T-helper 1 cell (primary cell): ENCODE results near the gene MZT2A.
"Not testable (repeated sequence)": the region's sequence is repeated elsewhere in the genome, so short reads cannot be mapped to it uniquely, and the experiment has no call there.

Source experiments
- DNase-seq, 5 donors: peaks; one replicate each; pipeline ENCODE4 v3.0.0-alpha.2; 2012 to 2020

Gene MZT2A

DNA sequence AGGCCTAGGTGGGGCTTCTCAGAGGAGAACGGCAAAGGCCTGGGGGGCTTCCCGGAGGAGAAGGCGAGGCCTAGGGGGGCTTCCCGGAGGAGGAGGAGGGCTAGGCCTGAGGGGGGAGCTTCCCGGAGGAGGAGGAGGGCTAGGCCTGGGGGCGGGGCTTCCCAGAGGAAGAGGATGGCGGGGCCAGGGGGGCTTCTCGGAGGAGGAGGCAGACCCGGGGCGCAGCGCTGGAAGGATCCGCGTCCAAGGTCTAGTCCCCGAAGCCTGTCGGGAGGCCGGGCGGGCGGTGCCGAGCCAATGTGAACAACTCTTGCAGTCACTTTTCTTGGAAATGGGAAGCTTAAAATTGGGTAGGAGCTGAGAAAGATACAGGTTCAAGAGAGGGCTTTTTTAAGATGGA, 46.3 kb downstream of the MZT2A start:
- no peak for DNase-seq

DNA sequence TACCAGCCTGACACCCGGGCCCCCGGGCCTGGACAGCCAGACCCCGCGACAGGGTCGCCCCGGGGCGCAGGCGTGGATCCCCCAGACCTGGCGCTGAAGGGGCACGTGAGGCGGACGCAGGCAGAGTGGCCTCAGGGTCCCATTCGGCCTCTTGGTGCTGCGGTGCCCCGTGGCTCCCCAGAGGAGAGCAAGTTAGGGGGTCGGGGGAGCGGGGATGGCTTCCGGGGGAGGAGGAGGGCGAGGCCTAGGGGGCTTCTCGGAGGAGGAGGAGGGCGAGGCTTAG, 46.7 kb downstream of the MZT2A start:
- DNase-seq = not testable (repeated sequence)

DNA sequence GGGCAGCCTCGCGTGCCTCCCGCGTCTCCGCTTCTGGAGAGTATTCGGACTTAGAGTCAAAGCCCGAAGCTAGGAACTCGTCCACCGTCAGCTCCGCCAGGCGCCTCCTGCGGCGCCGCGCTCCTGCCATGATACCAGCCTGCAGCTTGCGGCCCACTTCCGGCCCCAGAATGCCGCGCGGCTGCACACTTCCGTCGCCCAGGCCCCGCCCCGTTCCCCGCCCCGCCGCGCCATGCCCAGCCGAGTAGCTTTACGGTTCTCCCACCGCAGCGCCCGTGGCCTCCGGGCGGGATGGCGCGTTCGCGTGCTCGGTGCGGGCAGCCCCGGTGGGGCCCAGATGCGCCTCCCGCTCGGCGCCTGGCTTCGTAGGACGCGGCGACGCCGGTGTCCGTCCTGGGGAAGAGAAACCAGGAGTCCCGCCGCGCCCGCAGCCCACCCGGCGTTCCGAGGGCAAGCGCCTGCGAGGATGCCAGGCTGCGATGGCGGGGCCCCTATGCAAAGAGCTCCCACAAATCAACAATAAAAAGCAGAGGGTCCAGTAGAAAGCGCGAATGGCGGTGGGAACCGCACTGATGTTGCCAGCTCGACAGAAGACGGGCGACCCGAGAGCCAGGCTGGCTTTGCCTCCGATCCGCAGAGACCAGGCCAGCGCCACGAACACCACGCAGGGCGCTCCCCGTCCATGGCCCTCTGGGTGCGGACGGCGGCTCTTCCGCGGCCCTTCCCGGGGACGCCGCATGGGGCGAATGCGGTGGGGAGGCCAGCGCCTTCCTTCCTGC, 47.3 kb downstream of the MZT2A start:
- not testable (repeated sequence) for DNase-seq

DNA sequence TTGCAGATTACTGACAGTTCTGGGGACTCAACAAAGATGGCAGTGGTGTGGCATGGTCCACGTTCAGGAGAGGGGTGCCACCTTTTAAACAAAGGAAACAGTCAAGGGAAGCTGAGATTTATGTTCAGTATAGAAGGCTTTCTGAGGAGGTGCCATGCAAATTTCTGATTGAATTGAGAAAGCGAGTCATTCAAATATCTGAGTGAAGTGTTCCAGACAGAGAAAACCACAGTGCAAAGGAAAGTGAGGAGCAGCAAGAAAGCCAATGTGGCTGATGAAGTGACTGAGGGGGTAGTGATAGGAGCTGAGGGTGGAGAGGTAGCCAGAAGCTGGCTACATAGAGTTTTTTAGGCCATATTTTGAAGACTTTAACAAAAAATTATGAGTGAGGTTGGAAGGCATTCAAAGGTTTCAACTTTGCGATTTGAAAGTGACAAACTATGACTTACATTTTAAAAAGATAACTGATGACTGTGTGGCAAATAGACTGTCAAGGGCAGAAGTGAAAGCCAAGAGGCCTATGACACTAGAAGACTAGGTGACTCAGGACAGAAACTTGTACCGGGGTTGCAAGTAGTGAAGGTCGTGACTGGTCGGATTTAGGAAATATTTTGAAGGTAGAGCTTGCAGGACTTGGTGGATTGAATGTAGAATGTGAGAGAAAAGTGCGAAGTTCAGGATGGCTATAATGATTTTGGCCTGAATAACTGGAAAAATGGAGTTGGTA, 51.3 kb downstream of the MZT2A start:
- peak in 1 of 5 donors; percentile 20 for DNase-seq
